ENCODE results near the gene INTS1. TPM values are rescaled to one million over a fixed set of nuclear protein-coding genes. Genes with fewer than 3 reads are reported as not detected.

INTS1 gene
- polyA plus RNA-seq, 2 of the 4 experiments (the other 2 are of a cell fraction), result 14.6 to 48.1 TPM

GRCh38 chr7:1480670-1481069, 23.5 kb downstream of the INTS1 start (continued):
- TF ChIP-seq FOSL2 (IDR thresholded peaks at IDR 0.05) (no peak), FOSL2 (CRISPR knock-in tag; IDR thresholded peaks at IDR 0.05) (no peak), HDAC2 (IDR thresholded peaks at IDR 0.05) (no peak), ZSCAN20 (CRISPR knock-in tag; IDR thresholded peaks at IDR 0.05) (no peak), EHMT2 (IDR thresholded peaks at IDR 0.05; ENCODE audit: low read depth) (no peak)

- Histone ChIP-seq H3K4me3 (no peak overlapping the region), H3K27ac (no peak overlapping the region), H3K4me1 (peaks cover 1% of the 10 kb centered on the region; the same call in 1 of the 3 replicates), H3K9me3 (no peaks in the 10 kb centered on the region), H3K4me2 (no peak overlapping the region)
- ChIA-PET CTCF (interaction anchor here (1.1 to 7.8 kb wide), 4 partner anchors 22 to 254 kb away, joined by 3 to 209 read pairs (median 6); partner anchors contain the start of genes MICALL2 and TMEM184A), POLR2A (no interaction called here)
- no peak for TF ChIP-seq PBX3 (IDR thresholded peaks at IDR 0.05)
- TF ChIP-seq PHF8 (IDR thresholded peaks at IDR 0.05; ENCODE audit: borderline replicate concordance, low read depth), result no peak
- no peak for TF ChIP-seq FOSL2 (IDR thresholded peaks at IDR 0.05)
- TF ChIP-seq FOSL2 (CRISPR knock-in tag; IDR thresholded peaks at IDR 0.05), result no peak
- TF ChIP-seq JUNB (IDR thresholded peaks at IDR 0.05), result no peak
- no peak for TF ChIP-seq KDM1A (IDR thresholded peaks at IDR 0.05; ENCODE audit: low read depth)
- no peak for TF ChIP-seq MAZ (IDR thresholded peaks at IDR 0.05; ENCODE audit: borderline replicate concordance, low read depth, low read length)
- TF ChIP-seq POLR2AphosphoS2 (conservative IDR thresholded peaks at IDR 0.05; ENCODE audit: low read length), result no peak
- TF ChIP-seq EHF (CRISPR knock-in tag; IDR thresholded peaks at IDR 0.05), result no peak
- TF ChIP-seq ZFP36 (IDR thresholded peaks at IDR 0.05; ENCODE audit: borderline replicate concordance, partially characterized antibody), result no peak
- no peak for TF ChIP-seq EHMT2 (IDR thresholded peaks at IDR 0.05; ENCODE audit: low read depth)
- TF ChIP-seq CTCF (IDR thresholded peaks at IDR 0.05), result no peak
- FAIRE-seq, result no peak
- DNase-seq (ENCODE audit: low read depth in 1 of 2, low spot score in 1 of 2), result no peak
- no peak for ATAC-seq
- WGBS (ENCODE audit: missing lambda C conversion rate), result 86% methylated on average over 18 of the region's 24 CpGs
Measured at GRCh38 chr7:1479287-1479686, 24.9 kb downstream of the INTS1 start.

- TF ChIP-seq USF2 (IDR thresholded peaks at IDR 0.05) (no peak), ZNF302 (CRISPR knock-in tag; IDR thresholded peaks at IDR 0.05) (no peak), FOSB (CRISPR knock-in tag; IDR thresholded peaks at IDR 0.05) (no peak), PBX3 (IDR thresholded peaks at IDR 0.05) (no peak), NPAS2 (CRISPR knock-in tag; IDR thresholded peaks at IDR 0.05; ENCODE audit: borderline replicate concordance) (no peak), RNF2 (IDR thresholded peaks at IDR 0.05; ENCODE audit: borderline replicate concordance, low read depth) (no peak), EP300 (IDR thresholded peaks at IDR 0.05) (no peak), RARB (CRISPR knock-in tag; IDR thresholded peaks at IDR 0.05) (no peak)
- no peak for DNase-seq (ENCODE audit: low read depth in 1 of 2, low spot score in 1 of 2)
- CTCF ChIA-PET, result interaction anchor here (0.9 to 7.8 kb wide), 4 partner anchors 12 to 78 kb away, joined by 4 to 209 read pairs (median 6); partner anchors contain the start of genes MICALL2 and TMEM184A
- H3K4me1 ChIP-seq, result peaks cover 3% of the 10 kb centered on the region; the same call in 1 of the 3 replicates
- no peaks in the 10 kb centered on the region for H3K9me3 ChIP-seq
- no peak overlapping the region for H3K4me2 ChIP-seq
- H3K4me3 ChIP-seq, result no peak overlapping the region
- 94% methylated on average over 6 of the region's 19 CpGs for WGBS (ENCODE audit: missing lambda C conversion rate)
- no peak overlapping the region for H3K27ac ChIP-seq
- no peak for ATAC-seq
- no peak for FAIRE-seq
- POLR2A ChIA-PET, result no interaction called here
Measured at GRCh38 chr7:1478480-1478879, 25.7 kb downstream of the INTS1 start.

Measured in A549 (cell line).